ENCODE measurements around the gene TRIM2. TPM values are rescaled to one million over a fixed set of nuclear protein-coding genes. Genes with fewer than 3 reads are reported as not detected.

Gene TRIM2
- total and polyA plus RNA-seq, 2 of the 8 experiments (the other 6 are each of a cell fraction or from before 2014, with no cell fraction given), result 34.0 to 59.8 TPM

DNA sequence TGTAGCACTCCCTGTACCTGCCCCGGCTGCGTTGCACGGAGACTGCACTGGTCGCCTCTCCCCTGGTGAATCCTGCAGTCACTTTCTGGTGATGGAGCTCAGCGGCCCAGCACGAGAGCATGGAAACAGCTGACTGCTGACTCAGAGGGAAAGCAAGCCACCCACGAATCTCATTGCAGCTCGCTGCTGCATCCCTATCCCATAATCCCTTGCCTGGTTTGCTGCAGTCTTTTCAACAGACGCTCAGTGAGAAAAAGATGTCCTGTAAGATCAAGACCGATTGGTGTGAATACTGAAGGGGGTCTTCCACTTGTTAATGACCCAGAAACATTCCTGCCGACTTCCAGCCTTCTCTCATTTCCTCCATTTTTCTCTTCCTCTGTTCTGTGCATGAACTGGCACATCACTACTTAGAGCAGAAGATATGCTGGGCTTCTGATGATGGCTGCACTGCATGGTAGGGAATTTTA, 52.9 kb downstream of the TRIM2 start (continued):
- TF ChIP-seq, protein P1, sequence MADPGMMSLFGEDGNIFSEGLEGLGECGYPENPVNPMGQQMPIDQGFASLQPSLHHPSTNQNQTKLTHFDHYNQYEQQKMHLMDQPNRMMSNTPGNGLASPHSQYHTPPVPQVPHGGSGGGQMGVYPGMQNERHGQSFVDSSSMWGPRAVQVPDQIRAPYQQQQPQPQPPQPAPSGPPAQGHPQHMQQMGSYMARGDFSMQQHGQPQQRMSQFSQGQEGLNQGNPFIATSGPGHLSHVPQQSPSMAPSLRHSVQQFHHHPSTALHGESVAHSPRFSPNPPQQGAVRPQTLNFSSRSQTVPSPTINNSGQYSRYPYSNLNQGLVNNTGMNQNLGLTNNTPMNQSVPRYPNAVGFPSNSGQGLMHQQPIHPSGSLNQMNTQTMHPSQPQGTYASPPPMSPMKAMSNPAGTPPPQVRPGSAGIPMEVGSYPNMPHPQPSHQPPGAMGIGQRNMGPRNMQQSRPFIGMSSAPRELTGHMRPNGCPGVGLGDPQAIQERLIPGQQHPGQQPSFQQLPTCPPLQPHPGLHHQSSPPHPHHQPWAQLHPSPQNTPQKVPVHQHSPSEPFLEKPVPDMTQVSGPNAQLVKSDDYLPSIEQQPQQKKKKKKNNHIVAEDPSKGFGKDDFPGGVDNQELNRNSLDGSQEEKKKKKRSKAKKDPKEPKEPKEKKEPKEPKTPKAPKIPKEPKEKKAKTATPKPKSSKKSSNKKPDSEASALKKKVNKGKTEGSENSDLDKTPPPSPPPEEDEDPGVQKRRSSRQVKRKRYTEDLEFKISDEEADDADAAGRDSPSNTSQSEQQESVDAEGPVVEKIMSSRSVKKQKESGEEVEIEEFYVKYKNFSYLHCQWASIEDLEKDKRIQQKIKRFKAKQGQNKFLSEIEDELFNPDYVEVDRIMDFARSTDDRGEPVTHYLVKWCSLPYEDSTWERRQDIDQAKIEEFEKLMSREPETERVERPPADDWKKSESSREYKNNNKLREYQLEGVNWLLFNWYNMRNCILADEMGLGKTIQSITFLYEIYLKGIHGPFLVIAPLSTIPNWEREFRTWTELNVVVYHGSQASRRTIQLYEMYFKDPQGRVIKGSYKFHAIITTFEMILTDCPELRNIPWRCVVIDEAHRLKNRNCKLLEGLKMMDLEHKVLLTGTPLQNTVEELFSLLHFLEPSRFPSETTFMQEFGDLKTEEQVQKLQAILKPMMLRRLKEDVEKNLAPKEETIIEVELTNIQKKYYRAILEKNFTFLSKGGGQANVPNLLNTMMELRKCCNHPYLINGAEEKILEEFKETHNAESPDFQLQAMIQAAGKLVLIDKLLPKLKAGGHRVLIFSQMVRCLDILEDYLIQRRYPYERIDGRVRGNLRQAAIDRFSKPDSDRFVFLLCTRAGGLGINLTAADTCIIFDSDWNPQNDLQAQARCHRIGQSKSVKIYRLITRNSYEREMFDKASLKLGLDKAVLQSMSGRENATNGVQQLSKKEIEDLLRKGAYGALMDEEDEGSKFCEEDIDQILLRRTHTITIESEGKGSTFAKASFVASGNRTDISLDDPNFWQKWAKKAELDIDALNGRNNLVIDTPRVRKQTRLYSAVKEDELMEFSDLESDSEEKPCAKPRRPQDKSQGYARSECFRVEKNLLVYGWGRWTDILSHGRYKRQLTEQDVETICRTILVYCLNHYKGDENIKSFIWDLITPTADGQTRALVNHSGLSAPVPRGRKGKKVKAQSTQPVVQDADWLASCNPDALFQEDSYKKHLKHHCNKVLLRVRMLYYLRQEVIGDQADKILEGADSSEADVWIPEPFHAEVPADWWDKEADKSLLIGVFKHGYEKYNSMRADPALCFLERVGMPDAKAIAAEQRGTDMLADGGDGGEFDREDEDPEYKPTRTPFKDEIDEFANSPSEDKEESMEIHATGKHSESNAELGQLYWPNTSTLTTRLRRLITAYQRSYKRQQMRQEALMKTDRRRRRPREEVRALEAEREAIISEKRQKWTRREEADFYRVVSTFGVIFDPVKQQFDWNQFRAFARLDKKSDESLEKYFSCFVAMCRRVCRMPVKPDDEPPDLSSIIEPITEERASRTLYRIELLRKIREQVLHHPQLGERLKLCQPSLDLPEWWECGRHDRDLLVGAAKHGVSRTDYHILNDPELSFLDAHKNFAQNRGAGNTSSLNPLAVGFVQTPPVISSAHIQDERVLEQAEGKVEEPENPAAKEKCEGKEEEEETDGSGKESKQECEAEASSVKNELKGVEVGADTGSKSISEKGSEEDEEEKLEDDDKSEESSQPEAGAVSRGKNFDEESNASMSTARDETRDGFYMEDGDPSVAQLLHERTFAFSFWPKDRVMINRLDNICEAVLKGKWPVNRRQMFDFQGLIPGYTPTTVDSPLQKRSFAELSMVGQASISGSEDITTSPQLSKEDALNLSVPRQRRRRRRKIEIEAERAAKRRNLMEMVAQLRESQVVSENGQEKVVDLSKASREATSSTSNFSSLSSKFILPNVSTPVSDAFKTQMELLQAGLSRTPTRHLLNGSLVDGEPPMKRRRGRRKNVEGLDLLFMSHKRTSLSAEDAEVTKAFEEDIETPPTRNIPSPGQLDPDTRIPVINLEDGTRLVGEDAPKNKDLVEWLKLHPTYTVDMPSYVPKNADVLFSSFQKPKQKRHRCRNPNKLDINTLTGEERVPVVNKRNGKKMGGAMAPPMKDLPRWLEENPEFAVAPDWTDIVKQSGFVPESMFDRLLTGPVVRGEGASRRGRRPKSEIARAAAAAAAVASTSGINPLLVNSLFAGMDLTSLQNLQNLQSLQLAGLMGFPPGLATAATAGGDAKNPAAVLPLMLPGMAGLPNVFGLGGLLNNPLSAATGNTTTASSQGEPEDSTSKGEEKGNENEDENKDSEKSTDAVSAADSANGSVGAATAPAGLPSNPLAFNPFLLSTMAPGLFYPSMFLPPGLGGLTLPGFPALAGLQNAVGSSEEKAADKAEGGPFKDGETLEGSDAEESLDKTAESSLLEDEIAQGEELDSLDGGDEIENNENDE (IDR thresholded peaks at IDR 0.05; ENCODE audit: insufficient replicate concordance, low read length), result no peak
- TF ChIP-seq RNF2 (IDR thresholded peaks at IDR 0.05; ENCODE audit: borderline replicate concordance, low read depth, low read length, missing control alignments, poor library complexity, severe bottlenecking) (no peak), POU5F1 (IDR thresholded peaks at IDR 0.05; ENCODE audit: low read depth, low read length) (no peak), CEBPB (IDR thresholded peaks at IDR 0.05; ENCODE audit: low read depth, low read length) (no peak), BCL11A (IDR thresholded peaks at IDR 0.05; ENCODE audit: low read depth in 2 of 2, low read length in 2 of 2) (no peak), EP300 (IDR thresholded peaks at IDR 0.05; ENCODE audit: borderline replicate concordance in 1 of 2, low read depth in 2 of 2, low read length in 2 of 2) (no peak), NANOG (IDR thresholded peaks at IDR 0.05; ENCODE audit: insufficient read depth, low read depth, low read length, poor library complexity, severe bottlenecking) (no peak), SIN3A (conservative IDR thresholded peaks at IDR 0.05 in 1 of 2, IDR thresholded peaks at IDR 0.05 in 1 of 2; ENCODE audit: low read depth in 1 of 2, low read length in 2 of 2) (peak; percentile 73 to 89; a peak in 1 of 4 replicates), POLR2AphosphoS5 (IDR thresholded peaks at IDR 0.05; ENCODE audit: low read depth, low read length) (peak; percentile 57; the same call in 1 of the 2 replicates)
- TF ChIP-seq, protein P2, sequence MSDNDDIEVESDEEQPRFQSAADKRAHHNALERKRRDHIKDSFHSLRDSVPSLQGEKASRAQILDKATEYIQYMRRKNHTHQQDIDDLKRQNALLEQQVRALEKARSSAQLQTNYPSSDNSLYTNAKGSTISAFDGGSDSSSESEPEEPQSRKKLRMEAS (IDR thresholded peaks at IDR 0.05), result peak; percentile 56
